SK-N-SH treated with all-trans-retinoic acid at 6 μM for 48 hours (cell line): ENCODE data around the gene MTTP.

Source experiments
- ATAC-seq: fragments of 200-7000 bp; cut with Tn5 transposase; 3 replicates; pipeline ENCODE4 v1.9.1; 2020; ENCODE audit warnings: mild to moderate bottlenecking, moderate library complexity
- ARNTL ChIP-seq: fragments of 450-650 bp; formaldehyde crosslinking; IDR thresholded peaks from 2 replicates; pipeline ENCODE4 v1.5.0; 2020; ENCODE audit warnings: low read depth, mild to moderate bottlenecking, moderate library complexity, borderline replicate concordance
- BACH2 ChIP-seq: fragments of 250-450 bp; sonication (Bioruptor Pico); IDR thresholded peaks from 2 replicates; pipeline ENCODE4 v1.9.0; 2021; ENCODE audit warnings: mild to moderate bottlenecking, borderline replicate concordance
- CREB5 ChIP-seq: fragments of 250-450 bp; sonication (Bioruptor Pico); IDR thresholded peaks from 2 replicates; pipeline ENCODE4 v1.5.1; 2020; ENCODE audit warnings: low read depth, mild to moderate bottlenecking, moderate library complexity
- CSDC2 ChIP-seq: fragments of 250-450 bp; sonication (Bioruptor Pico); IDR thresholded peaks from 2 replicates; pipeline ENCODE4 v1.5.0; 2020; ENCODE audit warnings: mild to moderate bottlenecking, moderate library complexity
- ESRRG ChIP-seq: fragments of 250-450 bp; sonication (Bioruptor Pico); IDR thresholded peaks from 2 replicates; pipeline ENCODE4 v1.6.1; 2021; ENCODE audit warnings: mild to moderate bottlenecking
- GLIS3 ChIP-seq: fragments of 250-450 bp; sonication (Bioruptor Pico); IDR thresholded peaks from 2 replicates; pipeline ENCODE4 v1.5.0; 2020; ENCODE audit warnings: mild to moderate bottlenecking, moderate library complexity
- ISL1 ChIP-seq: fragments of 250-450 bp; sonication (Bioruptor Pico); IDR thresholded peaks from 2 replicates; pipeline ENCODE4 v2.1.2; 2022; ENCODE audit warnings: mild to moderate bottlenecking, moderate library complexity
- OSR1 ChIP-seq: fragments of 250-450 bp; sonication (Bioruptor Pico); IDR thresholded peaks from 2 replicates; pipeline ENCODE4 v1.8.0; 2022; ENCODE audit warnings: moderate library complexity, mild to moderate bottlenecking, inconsistent platforms
- PATZ1 ChIP-seq: fragments of 250-450 bp; sonication (Bioruptor Pico); IDR thresholded peaks from 2 replicates; pipeline ENCODE4 v1.8.0; 2020; ENCODE audit warnings: mild to moderate bottlenecking, moderate library complexity, borderline replicate concordance
- POU6F1 ChIP-seq: fragments of 250-450 bp; sonication (Bioruptor Pico); IDR thresholded peaks from 2 replicates; pipeline ENCODE4 v1.8.0; 2021; ENCODE audit warnings: low read depth, mild to moderate bottlenecking, moderate library complexity, borderline replicate concordance
- PPARA ChIP-seq: fragments of 250-450 bp; sonication (Bioruptor Pico); IDR thresholded peaks from 2 replicates; pipeline ENCODE4 v1.5.0; 2020; ENCODE audit warnings: mild to moderate bottlenecking, borderline replicate concordance
- RARB ChIP-seq: fragments of 250-450 bp; sonication (Bioruptor Pico); IDR thresholded peaks from 2 replicates; pipeline ENCODE4 v1.8.0; 2021; ENCODE audit warnings: mild to moderate bottlenecking, moderate library complexity
- SNAI2 ChIP-seq: fragments of 250-450 bp; sonication (Bioruptor Pico); IDR thresholded peaks from 2 replicates; pipeline ENCODE4 v1.5.0; 2020; ENCODE audit warnings: mild to moderate bottlenecking, moderate library complexity
- TCF4 ChIP-seq: fragments of 250-450 bp; sonication (Bioruptor Pico); IDR thresholded peaks from 2 replicates; pipeline ENCODE4 v1.8.0; 2021; ENCODE audit warnings: mild to moderate bottlenecking, moderate library complexity, borderline replicate concordance
- TOX ChIP-seq: fragments of 250-450 bp; sonication (Bioruptor Pico); IDR thresholded peaks from 2 replicates; pipeline ENCODE4 v1.8.0; 2021; ENCODE audit warnings: mild to moderate bottlenecking, moderate library complexity, borderline replicate concordance
- TSHZ2 ChIP-seq: fragments of 250-450 bp; sonication (Bioruptor Pico); IDR thresholded peaks from 2 replicates; pipeline ENCODE4 v1.5.0; 2020; ENCODE audit warnings: mild to moderate bottlenecking, moderate library complexity
- ZC3H10 ChIP-seq: fragments of 250-450 bp; sonication (Bioruptor Pico); IDR thresholded peaks from 2 replicates; pipeline ENCODE4 v1.5.1; 2021; ENCODE audit warnings: mild to moderate bottlenecking, moderate library complexity
- ZFP3 ChIP-seq: fragments of 250-450 bp; sonication (Bioruptor Pico); IDR thresholded peaks from 2 replicates; pipeline ENCODE4 v1.5.0; 2020; ENCODE audit warnings: mild to moderate bottlenecking, moderate library complexity
- ZFP30 ChIP-seq: fragments of 450-650 bp; formaldehyde crosslinking; IDR thresholded peaks from 2 replicates; pipeline ENCODE4 v1.5.0; 2022; ENCODE audit warnings: mild to moderate bottlenecking, moderate library complexity
- ZNF565 ChIP-seq: fragments of 450-650 bp; formaldehyde crosslinking; conservative IDR thresholded peaks from 2 replicates; pipeline ENCODE4 v1.5.0; 2020; ENCODE audit warnings: low read depth, mild to moderate bottlenecking, moderate library complexity
- ZNF70 ChIP-seq: fragments of 450-650 bp; formaldehyde crosslinking; IDR thresholded peaks from 2 replicates; pipeline ENCODE4 v1.5.0; 2020; ENCODE audit warnings: mild to moderate bottlenecking, moderate library complexity
- ZNF8 ChIP-seq: fragments of 450-650 bp; formaldehyde crosslinking; IDR thresholded peaks from 2 replicates; pipeline ENCODE4 v1.5.0; 2020; ENCODE audit warnings: mild to moderate bottlenecking, moderate library complexity

MTTP gene

GRCh38 chr4:99668472-99668871 is 93.8 kb downstream of the MTTP start:
- TF ChIP-seq ZFP3 (CRISPR knock-in tag): no peak
- no peak for TF ChIP-seq ISL1 (CRISPR knock-in tag)
- no peak for TF ChIP-seq GLIS3
- TF ChIP-seq ZFP30 (CRISPR knock-in tag): no peak
- no peak for TF ChIP-seq CSDC2 (CRISPR knock-in tag)
- TF ChIP-seq CREB5 (CRISPR knock-in tag): no peak
- TF ChIP-seq ARNTL: no peak
- no peak for TF ChIP-seq ZNF565
- no peak for TF ChIP-seq POU6F1
- no peak for TF ChIP-seq TCF4 (CRISPR knock-in tag)
- TF ChIP-seq ZNF8 (CRISPR knock-in tag): no peak
- no peak for TF ChIP-seq SNAI2 (CRISPR knock-in tag)
- no peak for TF ChIP-seq TOX (CRISPR knock-in tag)
- TF ChIP-seq, all 23 proteins: peak for 0
- no peak for ATAC-seq

GRCh38 chr4:99669084-99669483 is 94.5 kb downstream of the MTTP start:
- ATAC-seq: no peak
- TF ChIP-seq ZFP3 (CRISPR knock-in tag) (no peak), BACH2 (CRISPR knock-in tag) (no peak), ZC3H10 (no peak), ARNTL (no peak), PPARA (CRISPR knock-in tag) (no peak), ZFP30 (CRISPR knock-in tag) (no peak), OSR1 (no peak), RARB (CRISPR knock-in tag) (no peak), ZNF70 (CRISPR knock-in tag) (no peak), ESRRG (CRISPR knock-in tag) (no peak), TCF4 (CRISPR knock-in tag) (no peak), CSDC2 (CRISPR knock-in tag) (no peak), ZNF8 (CRISPR knock-in tag) (no peak)

- no peak for ATAC-seq
- TF ChIP-seq SNAI2 (CRISPR knock-in tag): no peak
- TF ChIP-seq CSDC2 (CRISPR knock-in tag): no peak
- no peak for TF ChIP-seq ZNF565
- TF ChIP-seq TCF4 (CRISPR knock-in tag): no peak
- no peak for TF ChIP-seq ZNF70 (CRISPR knock-in tag)
- TF ChIP-seq CREB5 (CRISPR knock-in tag): no peak
- no peak for TF ChIP-seq GLIS3
- TF ChIP-seq TOX (CRISPR knock-in tag): no peak
- TF ChIP-seq RARB (CRISPR knock-in tag): no peak
- TF ChIP-seq ARNTL: no peak
- no peak for TF ChIP-seq BACH2 (CRISPR knock-in tag)
- no peak for TF ChIP-seq POU6F1
- TF ChIP-seq ZFP30 (CRISPR knock-in tag): no peak
- no peak for TF ChIP-seq ESRRG (CRISPR knock-in tag)
- no peak for TF ChIP-seq ZC3H10
- TF ChIP-seq TSHZ2 (CRISPR knock-in tag): no peak
- no peak for TF ChIP-seq PATZ1 (CRISPR knock-in tag)
These were observed 95.9 kb downstream of the MTTP start for GRCh38 chr4:99670409-99671073.
